Kidney (tissue), 14 donors: ENCODE measurements around the gene OR8B12. TPM values are rescaled to one million over a fixed set of nuclear protein-coding genes. Genes with fewer than 3 reads are reported as not detected.
A peak's percentile ranks its signal among the peaks of the same experiment; 100 is the strongest.

Experiments
- DNase-seq, 5 donors: peaks; one replicate each; pipeline ENCODE4 v3.0.0-alpha.2; 2013 to 2020
- FAIRE-seq: peaks from 2 replicates; lab custom pipeline; 2012; peaks lifted over from hg19 to GRCh38; lab: Jason Lieb, UNC
- H3K27ac ChIP-seq, 2 donors: one replicate each; pipeline ENCODE4 v1.7.0; 2013; ENCODE audit warnings: low read depth in 2 of 2, low read length in 2 of 2, inconsistent platforms in 1 of 2
- H3K27me3 ChIP-seq: one replicate; pipeline ENCODE4 v1.7.1; 2013; ENCODE audit warnings: low read length, inconsistent platforms; ENCODE audit not compliant: control insufficient read depth, insufficient read depth
- H3K36me3 ChIP-seq, 3 donors: one replicate each; pipeline versions ENCODE4 v1.7.0 to v1.7.1; 2013; ENCODE audit warnings: low read length in 3 of 3, control low read depth in 1 of 3, inconsistent platforms in 1 of 3; ENCODE audit not compliant: insufficient read depth in 3 of 3, control insufficient read depth in 2 of 3
- H3K4me1 ChIP-seq, 3 donors: one replicate each; pipeline versions ENCODE4 v1.7.0 to v1.7.1; 2013; ENCODE audit warnings: low read length in 3 of 3, inconsistent platforms in 1 of 3, low read depth in 1 of 3; ENCODE audit not compliant: control insufficient read depth in 2 of 3, insufficient read depth in 2 of 3
- H3K4me3 ChIP-seq, 3 donors: one replicate each; pipeline versions ENCODE4 v1.7.0 to v1.8.1; 2013; ENCODE audit warnings: low read length in 3 of 3, control low read depth in 1 of 3, inconsistent platforms in 1 of 3
- H3K9ac ChIP-seq, 3 donors: one replicate each; pipeline versions ENCODE4 v1.7.0 to v1.7.1; 2013; ENCODE audit warnings: low read length in 3 of 3, control low read depth in 1 of 3, inconsistent platforms in 1 of 3
- H3K9me3 ChIP-seq, 3 donors: one replicate each; pipeline versions ENCODE4 v1.7.0 to v1.7.1; 2013; ENCODE audit warnings: low read length in 3 of 3, control low read depth in 1 of 3, inconsistent platforms in 1 of 3; ENCODE audit not compliant: control insufficient read depth in 2 of 3, insufficient read depth in 1 of 3
- CTCF ChIP-seq: IDR thresholded peaks from 3 replicates; pipeline ENCODE4 v1.5.1; 2012; ENCODE audit warnings: mild to moderate bottlenecking, moderate library complexity, borderline replicate concordance; ENCODE audit not compliant: insufficient read depth; ENCODE audit errors: extremely low read depth
- intact Hi-C: fragments of 100-400 bp; cut with DNase I; formaldehyde crosslinking; loops from one replicate; pipeline ENCODE4 v1.11.1; 2022
- polyA plus RNA-seq: library from polyadenylated mRNA; stranded (reverse); fragments of 350-450 nt; fragmentation: Illumina TruSeq; extraction: RNeasy Lipid Tissue Mini Kit (QIAGEN cat#74804); gene quantifications from one replicate; pipeline ENCODE4 v1.2.3, GENCODE V29; 2014; ENCODE audit warnings: low read depth, low replicate concordance; ENCODE audit not compliant: insufficient read depth
- total RNA-seq: library from RNA; stranded (reverse); fragmentation: NEBNext Ultra II Directional; extraction: Animal tissue kit (Norgen Biotek cat#: 25700); gene quantifications from one replicate; pipeline ENCODE4 v1.2.1, GENCODE V29; 2021
- donor health status: control.
- donor health status: control.
- donor health status: control.
- donor health status: control.
- donor health status: control.
- donor health status: DM: yes; HTN: yes; CAD: no.
- donor health status: Normal renal cell carcinoma (clear cell type).

The OR8B12 gene
- total and polyA plus RNA-seq, 2 donors from 2014 or later = not detected

- Histone ChIP-seq H3K36me3 (no peaks in the 10 kb centered on the region), H3K27ac (no peak overlapping the region), H3K9ac (no peak overlapping the region), H3K4me3 (no peak overlapping the region), H3K27me3 (no peaks in the 10 kb centered on the region), H3K9me3 (no peaks in the 10 kb centered on the region), H3K4me1 (no peaks in the 10 kb centered on the region)
- DNase-seq (peak in 4 of 5 donors; percentile 34 to 84 (median 54)), FAIRE-seq (peak; percentile 83)
- intact Hi-C loops = loop anchor here (10.0 kb wide), 1 partner anchor 172 kb away; no protein-coding TSS in a partner anchor
- peak; percentile 79 for TF ChIP-seq CTCF
Measured at GRCh38 chr11:124586238-124586860, 42.9 kb upstream of the OR8B12 start.

- H3K27me3 ChIP-seq = no peaks in the 10 kb centered on the region
- no peak overlapping the region for H3K9ac ChIP-seq
- intact Hi-C loops = loop anchor here (10.0 kb wide), 1 partner anchor 170 kb away; no protein-coding TSS in a partner anchor
- no peaks in the 10 kb centered on the region for H3K4me1 ChIP-seq
- H3K27ac ChIP-seq = no peak overlapping the region
- DNase-seq (no peak), FAIRE-seq (no peak)
- H3K4me3 ChIP-seq = no peak overlapping the region
- no peaks in the 10 kb centered on the region for H3K36me3 ChIP-seq
- no peak for TF ChIP-seq CTCF
- no peaks in the 10 kb centered on the region for H3K9me3 ChIP-seq
Measured at GRCh38 chr11:124584681-124585372, 41.4 kb upstream of the OR8B12 start.

- no peaks in the 10 kb centered on the region for H3K27me3 ChIP-seq
- FAIRE-seq = no peak
- no peak overlapping the region for H3K9ac ChIP-seq
- TF ChIP-seq CTCF = no peak
- H3K4me3 ChIP-seq = no peak overlapping the region
- H3K27ac ChIP-seq = no peak overlapping the region
- peak in 2 of 5 donors; percentile 6 to 12 for DNase-seq
- intact Hi-C loops = loop anchor here (10.0 kb wide), 1 partner anchor 169 kb away; no protein-coding TSS in a partner anchor
- no peaks in the 10 kb centered on the region for H3K36me3 ChIP-seq
- no peaks in the 10 kb centered on the region for H3K4me1 ChIP-seq
- H3K9me3 ChIP-seq = no peaks in the 10 kb centered on the region
Measured at GRCh38 chr11:124583781-124584180, 40.3 kb upstream of the OR8B12 start.
